GM18870 (cell line): Measurements from ENCODE around the gene IQSEC3.

Experiments used
- ATAC-seq: cut with Tn5 transposase; IDR thresholded peaks from one replicate; pipeline ENCODE4 v1.9.1; 2021; ENCODE audit warnings: moderate library complexity; ENCODE audit not compliant: unreplicated experiment

Gene IQSEC3

GRCh38 chr12:78981-79380 is 12.4 kb downstream of the IQSEC3 start:
- no peak for ATAC-seq

GRCh38 chr12:80681-81190 is 14.2 kb downstream of the IQSEC3 start:
- ATAC-seq: no peak

GRCh38 chr12:82740-83139 is 16.2 kb downstream of the IQSEC3 start:
- ATAC-seq: no peak

GRCh38 chr12:84056-84455 is 17.5 kb downstream of the IQSEC3 start:
- ATAC-seq: no peak

GRCh38 chr12:85191-85666 is 18.7 kb downstream of the IQSEC3 start:
- ATAC-seq: no peak

GRCh38 chr12:87315-87714 is 20.7 kb downstream of the IQSEC3 start:
- ATAC-seq: no peak

- no peak for ATAC-seq
Measured at GRCh38 chr12:87856-88255, 21.3 kb downstream of the IQSEC3 start.

GRCh38 chr12:89653-90052 is 23.1 kb downstream of the IQSEC3 start:
- no peak for ATAC-seq

GRCh38 chr12:91213-91612 is 24.6 kb downstream of the IQSEC3 start:
- ATAC-seq: no peak

- no peak for ATAC-seq
Measured at GRCh38 chr12:93266-94005, 26.9 kb downstream of the IQSEC3 start.

- no peak for ATAC-seq
Measured at GRCh38 chr12:96543-96942, 30.0 kb downstream of the IQSEC3 start.

- ATAC-seq: no peak
Measured at GRCh38 chr12:98924-99352, 32.4 kb downstream of the IQSEC3 start.

- ATAC-seq: no peak
Measured at GRCh38 chr12:99605-100004, 33.0 kb downstream of the IQSEC3 start.

GRCh38 chr12:101969-102878 is 35.7 kb downstream of the IQSEC3 start:
- ATAC-seq: no peak

- no peak for ATAC-seq
Measured at GRCh38 chr12:102879-103168, 36.3 kb downstream of the IQSEC3 start.

- ATAC-seq: no peak
Measured at GRCh38 chr12:103169-103981, 36.8 kb downstream of the IQSEC3 start.

- no peak for ATAC-seq
Measured at GRCh38 chr12:104551-105081, 38.0 kb downstream of the IQSEC3 start.

GRCh38 chr12:105696-106095 is 39.1 kb downstream of the IQSEC3 start:
- ATAC-seq: no peak

- peak; percentile 77 for ATAC-seq
Measured at GRCh38 chr12:106118-106591, 39.6 kb downstream of the IQSEC3 start.

- ATAC-seq: no peak
Measured at GRCh38 chr12:108594-108993, 42.0 kb downstream of the IQSEC3 start.

- no peak for ATAC-seq
Measured at GRCh38 chr12:109446-109845, 42.9 kb downstream of the IQSEC3 start.
